Kidney glomerular epithelial cell (primary cell): Measurements from ENCODE around the gene MGAT5B.
"Not testable (repeated sequence)": the region's sequence is repeated elsewhere in the genome, so short reads cannot be mapped to it uniquely, and the experiment has no call there.

Source experiments
- DNase-seq: peaks from one replicate; lab custom pipeline; 2025; lab: John Stamatoyannopoulos, UW

Gene MGAT5B

DNA sequence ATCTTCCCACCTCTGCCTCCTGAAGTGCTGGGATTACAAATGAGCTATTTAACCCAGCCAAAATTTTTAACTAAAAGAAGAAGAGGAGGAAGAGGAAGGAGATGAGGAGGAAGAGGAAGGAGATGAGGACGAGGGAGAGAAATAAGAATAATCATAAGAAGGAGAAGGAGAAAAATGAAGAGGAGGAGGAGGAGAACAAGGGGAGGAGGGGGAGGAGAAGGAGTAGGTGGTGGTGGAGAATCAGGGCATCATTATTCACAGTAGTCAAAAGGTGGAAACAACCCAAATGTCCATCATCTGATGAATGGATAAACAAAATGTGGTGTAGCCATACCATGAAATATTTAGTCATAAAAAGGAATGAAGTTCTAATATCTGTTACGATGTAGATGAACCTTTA is 21.2 kb upstream of the MGAT5B start:
- no peak for DNase-seq

- DNase-seq, result no peak
Measured at GRCh38 chr17:76848670-76849069, 19.5 kb upstream of the MGAT5B start.

GRCh38 chr17:76849160-76849559 is 19.0 kb upstream of the MGAT5B start:
- DNase-seq, result not testable (repeated sequence)

DNA sequence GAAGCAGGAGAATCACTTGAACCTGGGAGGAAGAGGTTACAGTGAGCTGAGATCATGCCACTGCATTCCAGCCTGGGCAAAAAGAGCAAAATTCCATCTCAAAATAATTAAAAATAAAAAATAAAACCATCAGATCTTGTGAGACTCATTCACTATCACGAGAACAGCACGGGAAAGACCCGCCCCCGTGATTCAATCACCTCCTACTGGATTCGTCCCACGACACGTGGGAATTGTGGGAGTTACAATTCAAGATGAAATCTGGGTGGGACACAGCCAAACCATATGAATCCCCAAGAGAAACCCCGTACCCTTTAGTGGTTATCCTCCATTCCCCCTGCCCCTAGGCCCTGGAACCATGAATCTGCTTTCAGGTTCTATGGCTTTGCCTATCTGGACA is 15.4 kb upstream of the MGAT5B start:
- DNase-seq, result no peak

DNA sequence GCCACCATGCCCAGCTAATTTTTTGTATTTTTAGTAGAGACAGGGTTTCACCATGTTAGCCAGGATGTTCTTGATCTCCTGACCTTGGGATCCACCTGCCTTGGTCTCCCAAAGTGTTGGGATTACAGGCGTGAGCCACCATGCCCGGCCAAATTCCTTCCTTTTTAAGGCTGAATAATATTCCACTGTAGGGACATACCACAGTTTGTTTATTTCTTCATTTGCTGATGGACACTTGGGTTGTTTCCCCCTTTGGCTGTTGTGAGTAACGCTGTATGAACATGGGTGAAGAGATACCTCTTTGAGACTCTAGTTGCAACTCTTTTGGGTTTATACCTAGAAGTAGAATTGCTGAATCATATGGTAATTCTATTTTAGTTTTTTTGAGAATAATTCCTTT is 13.1 kb upstream of the MGAT5B start:
- no peak for DNase-seq

DNA sequence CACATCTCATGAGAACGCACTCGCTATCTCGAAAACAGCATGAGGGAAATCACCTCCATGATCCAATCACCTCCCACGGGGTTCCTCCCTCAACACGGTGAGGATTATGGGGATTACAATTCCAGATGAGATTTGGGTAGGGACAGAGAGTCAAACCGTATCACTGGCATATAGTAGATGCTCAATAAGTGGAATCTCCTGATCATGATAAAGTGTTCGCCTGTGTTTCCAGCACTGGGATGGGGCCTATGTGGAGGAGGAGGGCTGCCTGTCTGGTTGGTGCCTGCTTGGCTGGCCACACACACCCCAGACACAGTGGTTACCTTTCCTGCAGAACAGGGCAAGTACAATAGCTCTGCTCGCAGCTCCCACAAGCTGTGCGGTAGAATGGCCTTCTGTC is 6.1 kb upstream of the MGAT5B start:
- no peak for DNase-seq

DNA sequence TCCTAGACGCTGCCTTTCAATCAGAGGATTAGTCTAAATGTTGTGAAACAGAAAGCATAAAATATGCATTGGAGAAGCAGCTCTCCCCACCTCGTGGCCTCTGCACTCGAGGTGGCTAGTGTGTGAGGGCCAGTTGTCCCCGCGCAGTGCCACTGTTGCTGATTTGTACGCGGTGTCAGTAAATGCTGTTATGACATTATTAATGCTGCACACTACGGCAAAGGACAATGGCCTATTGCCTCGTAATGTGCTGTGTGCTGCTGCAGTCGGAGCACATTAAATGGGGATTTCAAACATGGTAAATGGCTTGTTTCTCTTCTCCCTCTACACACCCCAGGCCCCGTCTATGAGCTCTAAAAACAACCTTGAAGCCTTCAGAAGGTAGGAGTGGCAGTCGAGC is 5.7 kb upstream of the MGAT5B start:
- DNase-seq, result no peak

GRCh38 chr17:76864024-76864423 is 4.2 kb upstream of the MGAT5B start:
- no peak for DNase-seq

- no peak for DNase-seq
Measured at GRCh38 chr17:76865174-76865573, 3.0 kb upstream of the MGAT5B start.

DNA sequence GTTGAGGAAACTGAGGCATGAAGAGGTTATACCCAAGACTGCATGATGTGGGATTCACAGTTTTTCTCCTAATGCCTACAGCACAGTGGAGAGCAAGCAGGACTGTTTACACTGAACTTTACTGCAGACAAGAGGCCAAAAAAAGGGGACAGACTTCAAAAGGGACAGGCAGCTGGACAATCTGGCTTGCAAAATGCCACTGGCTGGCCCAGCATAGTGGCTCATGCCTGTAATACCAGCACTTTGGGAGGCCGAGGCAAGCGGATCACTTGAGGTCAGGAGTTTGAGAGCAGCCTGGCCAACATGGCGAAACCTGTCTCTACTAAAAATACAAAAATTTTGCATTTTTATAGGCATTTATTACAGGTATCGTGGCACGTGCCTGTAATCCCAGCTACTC is 2.0 kb upstream of the MGAT5B start:
- no peak for DNase-seq

- DNase-seq, result peak; percentile 70
Measured at GRCh38 chr17:76866774-76867577, 1.2 kb upstream of the MGAT5B start.

- peak; percentile 43 for DNase-seq
Measured at GRCh38 chr17:76867578-76868175, 527 bp upstream of the MGAT5B start.

DNA sequence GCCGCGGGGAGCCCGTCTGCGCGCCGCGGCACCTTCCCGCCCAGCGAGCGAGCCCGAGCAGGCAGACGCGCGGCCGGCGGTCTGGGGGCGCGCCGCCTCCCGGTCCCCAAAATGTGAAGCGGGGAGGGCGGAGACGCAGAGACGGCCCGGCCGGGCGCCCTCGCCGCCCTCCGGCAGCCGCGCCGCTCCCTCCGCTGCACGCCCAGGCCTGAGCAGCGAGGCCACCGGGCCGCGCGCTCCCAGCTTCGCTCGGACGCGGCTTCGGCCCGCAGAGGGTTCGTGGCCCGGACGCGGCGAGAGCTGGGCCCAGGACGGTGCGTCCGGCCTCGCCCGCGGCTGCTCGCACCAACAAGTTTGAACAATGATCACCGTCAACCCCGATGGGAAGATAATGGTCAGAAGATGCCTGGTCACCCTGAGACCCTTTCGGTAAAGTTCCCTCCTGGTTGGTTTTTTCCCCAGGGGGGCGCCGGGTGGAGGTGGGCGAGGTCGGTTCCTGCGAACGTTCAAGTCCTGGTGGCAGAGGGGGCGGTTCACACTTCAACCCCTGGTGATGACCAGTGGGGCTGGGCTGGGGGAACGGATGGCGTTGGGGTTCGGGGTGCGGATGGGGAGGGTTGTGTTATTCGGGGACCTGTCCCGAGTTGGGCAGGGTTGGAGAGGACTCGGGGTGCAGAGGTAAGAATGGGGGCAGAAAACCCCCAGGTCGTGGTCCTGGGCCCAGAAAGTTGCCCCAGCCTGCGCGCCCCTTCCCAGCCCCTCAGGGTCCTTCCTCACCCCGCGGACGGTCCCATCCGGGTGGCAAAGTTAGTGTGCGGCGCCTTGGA is 678 bp downstream of the MGAT5B start:
- no peak for DNase-seq

- DNase-seq, result no peak
Measured at GRCh38 chr17:76869496-76870376, 1.5 kb downstream of the MGAT5B start.

DNA sequence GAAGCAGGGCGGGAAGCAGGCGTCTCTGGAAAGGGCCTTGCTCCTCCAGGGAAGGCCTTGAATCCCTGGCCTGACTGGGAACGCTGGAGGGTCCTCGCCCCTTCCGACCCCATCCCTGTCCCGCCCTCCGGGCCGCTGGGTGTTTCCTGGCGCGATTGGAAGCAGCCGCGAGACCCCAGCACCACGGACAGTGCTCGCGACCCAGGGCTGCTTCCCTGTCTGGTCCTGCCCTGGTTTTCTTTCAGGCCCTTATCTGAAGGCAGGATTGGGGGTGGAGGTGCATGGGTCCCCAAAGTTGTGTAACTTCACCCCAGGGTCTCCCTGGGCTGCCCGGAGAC is 2.1 kb downstream of the MGAT5B start:
- DNase-seq, result no peak

GRCh38 chr17:76871668-76872067 is 3.5 kb downstream of the MGAT5B start:
- no peak for DNase-seq

- peak; percentile 34 for DNase-seq
Measured at GRCh38 chr17:76872221-76872873, 4.1 kb downstream of the MGAT5B start.

DNA sequence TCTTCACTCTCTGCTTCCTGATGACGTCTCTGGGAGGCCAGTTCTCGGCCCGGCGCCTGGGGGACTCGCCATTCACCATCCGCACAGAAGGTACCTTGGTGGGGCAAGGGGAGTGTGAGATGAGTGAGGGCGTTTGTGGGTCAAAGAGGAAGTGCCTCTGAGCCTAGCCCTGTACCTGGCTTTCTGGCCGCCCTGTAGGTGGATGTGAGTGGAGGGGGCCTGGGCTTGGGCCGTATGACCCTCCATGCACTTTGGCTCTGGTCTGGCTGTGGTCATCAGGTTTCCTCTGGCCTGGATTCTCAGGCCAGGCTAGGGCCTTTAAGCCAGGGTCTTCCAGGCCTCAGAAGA is 4.6 kb downstream of the MGAT5B start:
- no peak for DNase-seq

DNA sequence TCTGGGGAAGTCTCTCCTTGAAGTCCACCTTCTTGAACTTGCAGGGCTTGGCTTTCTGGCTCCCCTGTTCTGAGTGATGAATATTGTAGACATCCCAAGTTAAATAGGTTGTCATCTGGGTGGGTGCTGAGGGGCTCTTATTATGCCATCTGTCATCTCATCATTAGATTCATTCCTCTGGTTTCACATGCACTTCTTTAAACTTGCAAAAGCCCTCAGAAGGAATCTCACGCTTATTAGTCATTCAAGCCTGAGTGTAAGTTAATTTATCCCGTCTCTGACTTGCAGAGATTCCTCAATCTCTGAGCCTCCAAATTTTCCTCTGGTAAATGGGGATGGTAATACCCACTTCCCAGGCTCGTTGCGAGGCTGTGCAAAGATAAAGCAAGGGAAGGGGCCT is 5.7 kb downstream of the MGAT5B start:
- DNase-seq, result no peak

- DNase-seq, result no peak
Measured at GRCh38 chr17:76877437-76877836, 9.2 kb downstream of the MGAT5B start.

DNA sequence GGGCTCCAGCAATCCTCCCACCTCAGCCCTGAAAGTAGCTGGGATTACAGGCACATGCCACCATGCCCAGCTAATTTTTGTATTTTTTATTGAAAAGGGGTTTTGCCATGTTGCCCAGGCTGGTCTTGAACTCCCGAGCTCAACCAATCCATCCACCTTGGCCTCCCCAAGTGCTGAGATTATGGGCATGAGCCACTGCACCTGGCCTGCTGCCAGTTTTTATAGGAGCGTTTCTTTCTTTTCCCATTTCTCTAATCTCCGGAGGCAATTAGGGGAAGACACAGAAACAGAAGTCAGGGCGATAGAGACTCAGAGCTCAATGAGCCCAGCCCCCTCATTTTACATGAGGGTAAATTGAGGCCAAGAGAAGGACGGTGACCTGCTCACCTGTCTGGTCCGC is 10.4 kb downstream of the MGAT5B start:
- no peak for DNase-seq

- DNase-seq, result no peak
Measured at GRCh38 chr17:76879254-76879653, 11.1 kb downstream of the MGAT5B start.
